GM21619 (cell line): ENCODE data around the gene OR52E8.
A peak's percentile ranks its signal among the peaks of the same experiment; 100 is the strongest.

Experiments
- ATAC-seq: cut with Tn5 transposase; IDR thresholded peaks from one replicate; pipeline ENCODE4 v1.9.1; 2021; ENCODE audit not compliant: unreplicated experiment

Gene OR52E8

DNA sequence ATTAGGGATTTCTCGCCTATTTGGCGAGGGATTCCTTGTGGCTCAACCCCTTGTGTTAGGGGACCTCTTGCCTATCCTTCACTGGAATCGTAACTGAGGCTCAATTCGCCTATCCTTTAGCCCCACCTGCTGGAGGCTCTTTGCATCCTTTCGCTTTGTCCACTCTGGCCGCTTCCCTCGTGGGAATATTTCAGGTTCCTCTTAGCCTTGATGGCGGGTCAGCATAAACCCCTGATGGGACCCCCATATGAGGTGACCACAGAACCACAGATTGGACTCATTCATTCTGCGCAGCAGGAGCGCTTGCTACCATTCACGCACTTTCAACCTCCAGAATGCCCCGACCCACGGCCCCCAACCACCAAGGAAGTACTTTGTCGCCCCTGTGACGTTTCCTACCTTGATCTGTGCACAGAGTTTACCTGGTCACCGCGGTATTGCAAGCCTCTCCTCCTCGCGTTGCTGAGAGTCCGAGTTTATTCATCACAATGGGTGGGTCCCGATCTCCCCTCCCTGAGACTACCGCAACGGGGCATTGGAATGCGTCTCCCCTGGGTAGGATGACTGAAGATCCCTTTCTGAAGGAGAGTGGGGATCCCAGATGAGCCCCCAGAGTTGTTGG, 48.9 kb downstream of the OR52E8 start, which contains the start of gene OR52N2:
TSS of gene OR52N2 (plus strand) at position 425 of the 622 bp plus-strand sequence. CDS start 11,412 bp downstream, outside the sequence.
- peak; percentile 95 for ATAC-seq

DNA sequence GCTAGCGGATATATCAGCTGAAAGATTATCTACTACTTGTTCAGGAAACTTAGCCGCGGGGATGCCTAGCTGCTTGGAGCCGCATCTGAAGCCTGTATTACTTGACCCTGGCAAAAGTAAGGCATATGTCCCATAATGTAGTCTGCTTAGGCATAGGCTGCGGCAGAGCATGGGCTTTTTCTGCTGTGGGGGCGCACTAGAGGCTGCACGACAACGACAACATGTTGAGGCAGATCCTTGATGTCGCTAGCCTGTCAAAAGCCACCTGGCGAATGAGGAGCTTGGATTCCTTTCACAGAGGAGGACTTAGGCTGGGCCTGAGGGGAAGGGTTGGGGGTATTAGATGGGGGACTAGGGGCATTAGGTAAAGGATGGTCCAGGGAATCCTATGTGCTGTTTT, 49.9 kb downstream of the OR52E8 start:
- no peak for ATAC-seq
